H9 (cell line): ENCODE data around the gene RPS19. TPM values are rescaled to one million over a fixed set of nuclear protein-coding genes. Genes with fewer than 3 reads are reported as not detected.

Source experiments
- DNase-seq: peaks from one replicate; pipeline ENCODE4 v3.0.0-alpha.2; 2017
- H2AFZ ChIP-seq: one replicate; pipeline ENCODE4 v1.6.1; 2013; ENCODE audit warnings: mild to moderate bottlenecking, low read length, control low read depth, moderate library complexity
- H2AK5ac ChIP-seq: 2 replicates; pipeline ENCODE4 v1.6.1; 2013; ENCODE audit warnings: low read length, control low read depth, mixed read lengths; ENCODE audit not compliant: insufficient read length
- H2BK120ac ChIP-seq: one replicate; pipeline ENCODE4 v1.6.1; 2013; ENCODE audit warnings: low read depth, mild to moderate bottlenecking, low read length, control low read depth, inconsistent platforms; ENCODE audit not compliant: poor library complexity, severe bottlenecking
- H2BK12ac ChIP-seq: 2 replicates; pipeline ENCODE4 v1.6.1; 2013; ENCODE audit warnings: low read length, control low read depth, mixed read lengths, low read depth; ENCODE audit not compliant: insufficient read length
- H2BK15ac ChIP-seq: 2 replicates; pipeline ENCODE4 v1.6.1; 2013; ENCODE audit warnings: low read depth, low read length, control low read depth
- H2BK20ac ChIP-seq: one replicate; pipeline ENCODE4 v1.6.1; 2013; ENCODE audit warnings: low read depth, mild to moderate bottlenecking, low read length, control low read depth, inconsistent platforms; ENCODE audit not compliant: poor library complexity, severe bottlenecking
- H2BK5ac ChIP-seq: 2 replicates; pipeline ENCODE4 v1.6.1; 2013; ENCODE audit warnings: low read length, control low read depth, mixed read lengths; ENCODE audit not compliant: insufficient read length
- H3K14ac ChIP-seq: 2 replicates; pipeline ENCODE4 v1.6.1; 2013; ENCODE audit warnings: low read length, control low read depth; ENCODE audit not compliant: insufficient read depth
- H3K18ac ChIP-seq: 2 replicates; pipeline ENCODE4 v1.6.1; 2013; ENCODE audit warnings: low read depth, mild to moderate bottlenecking, mixed read lengths, low read length, control low read depth; ENCODE audit not compliant: insufficient read length
- H3K23ac ChIP-seq: 2 replicates; pipeline ENCODE4 v1.6.1; 2013; ENCODE audit warnings: low read length, control low read depth, mixed read lengths, low read depth; ENCODE audit not compliant: insufficient read length
- H3K23me2 ChIP-seq: 2 replicates; pipeline ENCODE4 v1.6.1; 2013; ENCODE audit warnings: low read depth, mild to moderate bottlenecking, mixed read lengths, low read length, control low read depth; ENCODE audit not compliant: insufficient read length, poor library complexity, severe bottlenecking
- H3K27ac ChIP-seq: 2 replicates; pipeline ENCODE4 v1.5.1; 2013; ENCODE audit warnings: low read length, control low read depth, mixed read lengths, low read depth; ENCODE audit not compliant: insufficient read length
- H3K27me3 ChIP-seq: 2 replicates; pipeline ENCODE4 v1.6.1; 2013; ENCODE audit warnings: low read length, control low read depth, inconsistent platforms; ENCODE audit not compliant: insufficient read depth
- H3K4ac ChIP-seq: 2 replicates; pipeline ENCODE4 v1.6.1; 2013; ENCODE audit warnings: low read depth, mild to moderate bottlenecking, control low read depth, inconsistent platforms, low read length, moderate library complexity
- H3K4me1 ChIP-seq: 2 replicates; pipeline ENCODE4 v1.6.1; 2013; ENCODE audit warnings: low read length, control low read depth, inconsistent platforms; ENCODE audit not compliant: insufficient read depth
- H3K4me2 ChIP-seq: 2 replicates; pipeline ENCODE4 v1.6.1; 2013; ENCODE audit warnings: low read length, control low read depth, mixed read lengths; ENCODE audit not compliant: insufficient read length, insufficient read depth
- H3K56ac ChIP-seq: 2 replicates; pipeline ENCODE4 v1.6.1; 2013; ENCODE audit warnings: low read depth, mild to moderate bottlenecking, mixed read lengths, low read length, control low read depth; ENCODE audit not compliant: insufficient read length
- H3K79me1 ChIP-seq: 2 replicates; pipeline ENCODE4 v1.6.1; 2013; ENCODE audit warnings: low read depth, mild to moderate bottlenecking, moderate library complexity, low read length, control low read depth, inconsistent platforms; ENCODE audit not compliant: insufficient read depth, poor library complexity, severe bottlenecking
- H3K79me2 ChIP-seq: 2 replicates; pipeline ENCODE4 v1.6.1; 2013; ENCODE audit warnings: low read length, control low read depth, inconsistent platforms; ENCODE audit not compliant: insufficient read depth
- H3K9ac ChIP-seq: 2 replicates; pipeline ENCODE4 v1.6.1; 2013; ENCODE audit warnings: low read length, control low read depth, mixed read lengths; ENCODE audit not compliant: insufficient read length; ENCODE audit errors: extremely low read depth
- H3K9me3 ChIP-seq: one replicate; pipeline ENCODE4 v1.6.1; 2013; ENCODE audit warnings: low read depth, low read length, inconsistent platforms; ENCODE audit not compliant: control insufficient read depth
- H3T11ph ChIP-seq: one replicate; pipeline ENCODE4 v1.6.1; 2013; ENCODE audit warnings: mild to moderate bottlenecking, low read length, control low read depth, inconsistent platforms
- H4K20me1 ChIP-seq: one replicate; pipeline ENCODE4 v1.6.1; 2013; ENCODE audit not compliant: control insufficient read depth, insufficient read length, insufficient read depth
- H4K5ac ChIP-seq: 2 replicates; pipeline ENCODE4 v1.6.1; 2013; ENCODE audit warnings: low read depth, mild to moderate bottlenecking, mixed read lengths, low read length, control low read depth; ENCODE audit not compliant: insufficient read length
- H4K8ac ChIP-seq: replicated peaks from 2 replicates; pipeline ENCODE4 v1.6.1; 2013; ENCODE audit warnings: low read length, control low read depth, mixed read lengths, low read depth; ENCODE audit not compliant: insufficient read length
- H4K91ac ChIP-seq: 2 replicates; pipeline ENCODE4 v1.6.1; 2013; ENCODE audit warnings: low read depth, mild to moderate bottlenecking, moderate library complexity, mixed read lengths, low read length, control low read depth; ENCODE audit not compliant: insufficient read length
- H3K27ac Mint-ChIP-seq, 3 experiments: 2 replicates in 2 of 3; 3 replicates in 1 of 3; pipeline ENCODE4 v1.8.0; 2020 to 2021; ENCODE audit warnings: mixed read lengths in 3 of 3, mild to moderate bottlenecking in 1 of 3, moderate library complexity in 1 of 3
- H3K27me3 Mint-ChIP-seq: 2 replicates; pipeline ENCODE4 v1.8.0; 2021; ENCODE audit warnings: low read depth, mild to moderate bottlenecking, moderate library complexity, mixed read lengths
- H3K36me3 Mint-ChIP-seq, 3 experiments: 2 replicates in 2 of 3; 3 replicates in 1 of 3; pipeline ENCODE4 v1.8.0; 2020 to 2021; ENCODE audit warnings: low read depth in 3 of 3, mixed read lengths in 3 of 3; ENCODE audit not compliant: insufficient read depth in 1 of 3
- H3K4me1 Mint-ChIP-seq, 2 experiments: 2 replicates each; pipeline ENCODE4 v1.8.0; 2020; ENCODE audit warnings: mixed read lengths in 2 of 2
- H3K4me3 Mint-ChIP-seq, 2 experiments: 2 replicates in 1 of 2; 3 replicates in 1 of 2; pipeline ENCODE4 v1.8.0; 2020 to 2021; ENCODE audit warnings: mild to moderate bottlenecking in 2 of 2, mixed read lengths in 2 of 2, moderate library complexity in 1 of 2
- H3K9me3 Mint-ChIP-seq, 2 experiments: 2 replicates in 1 of 2; 3 replicates in 1 of 2; pipeline ENCODE4 v1.8.0; 2020; ENCODE audit warnings: mild to moderate bottlenecking in 2 of 2, mixed read lengths in 2 of 2, moderate library complexity in 1 of 2
- CTCF ChIP-seq: fragments of 200-600 bp; sonication (generic); conservative IDR thresholded peaks from 3 replicates; pipeline ENCODE4 v1.8.0; 2021; ENCODE audit warnings: antibody characterized with exemption, mild to moderate bottlenecking
- WGBS: extraction: QIAGEN DNeasy Blood & Tissue Kit; methylation state at CpG from one replicate; pipeline ENCODE4 v1.1.7; 2013; ENCODE audit warnings: missing lambda C conversion rate, low lambda C conversion rate, mixed read lengths; ENCODE audit not compliant: insufficient read length; ENCODE audit errors: extremely low coverage; 5-methylcytosine and 5-hydroxymethylcytosine counted together
- total RNA-seq: library from RNA; stranded (reverse); gene quantifications from 2 replicates; pipeline ENCODE4 v1.2.1, GENCODE V29; 2021

Gene RPS19
- total RNA-seq, 1 experiment from 2014 or later, result 3,024 TPM

- peaks cover 3% of the 10 kb centered on the region; the same call in 1 of the 2 replicates for H3K27me3 Mint-ChIP-seq
- WGBS, result no CpG with 5 or more reads among the region's 13 CpGs
- no peaks in the 10 kb centered on the region for H4K20me1 ChIP-seq
- H3K79me1 ChIP-seq, result peaks cover 8% of the 10 kb centered on the region
- no peak overlapping the region for H2BK5ac ChIP-seq
- no peaks in the 10 kb centered on the region for H3K27me3 ChIP-seq
- no peak overlapping the region for H2BK20ac ChIP-seq
- no peak for TF ChIP-seq CTCF
- no peak overlapping the region for H2AFZ ChIP-seq
- H2BK15ac ChIP-seq, result no peak overlapping the region
- no peak overlapping the region for H2BK120ac ChIP-seq
- H3T11ph ChIP-seq, result no peak overlapping the region
- H3K4me1 ChIP-seq, result no peaks in the 10 kb centered on the region
- H3K79me2 ChIP-seq, result peaks cover 3% of the 10 kb centered on the region; the same call in 1 of the 2 replicates
- no peaks in the 10 kb centered on the region for H3K9me3 ChIP-seq
- no peak overlapping the region for H3K23ac ChIP-seq
- H3K18ac ChIP-seq, result no peak overlapping the region
- no peak for DNase-seq
- H3K14ac ChIP-seq, result no peak overlapping the region
- no peak overlapping the region for H3K9ac ChIP-seq
- no peak overlapping the region for H3K4me3 Mint-ChIP-seq
- peaks cover 10 to 18% of the 10 kb centered on the region in 2 experiments for H3K4me1 Mint-ChIP-seq
- no peak overlapping the region for H2BK12ac ChIP-seq
- peaks cover 38 to 73% (median 62%) of the 10 kb centered on the region in 3 experiments for H3K36me3 Mint-ChIP-seq
- no peak overlapping the region for H2AK5ac ChIP-seq
- H4K8ac ChIP-seq, result no peak overlapping the region
- peak overlapping the region in 2 of 3 experiments; percentile 28 to 68; a peak in 4 of 7 replicates for H3K27ac Mint-ChIP-seq
- H4K5ac ChIP-seq, result no peak overlapping the region
- H3K9me3 Mint-ChIP-seq, result no peaks in the 10 kb centered on the region
- H3K56ac ChIP-seq, result no peak overlapping the region
- H4K91ac ChIP-seq, result no peak overlapping the region
- H3K4me2 ChIP-seq, result no peak overlapping the region
- H3K23me2 ChIP-seq, result no peaks in the 10 kb centered on the region
- no peak overlapping the region for H3K27ac ChIP-seq
- no peak overlapping the region for H3K4ac ChIP-seq
Measured at GRCh38 chr19:41869374-41869955, 9.4 kb downstream of the RPS19 start.
